HepG2 (cell line): Measurements from ENCODE around the gene SOX13. TPM values are rescaled to one million over a fixed set of nuclear protein-coding genes. Genes with fewer than 3 reads are reported as not detected.
A peak's percentile ranks its signal among the peaks of the same experiment; 100 is the strongest.

Experiments
- ARNTL ChIP-seq: sonication (generic); formaldehyde crosslinking; IDR thresholded peaks from 2 replicates; pipeline ENCODE4 v1.4.0; 2020; ENCODE audit warnings: mild to moderate bottlenecking, missing genetic modification reagents
- ATM ChIP-seq: fragments of 450-650 bp; IDR thresholded peaks from 2 replicates; pipeline ENCODE4 v1.7.1; 2017; ENCODE audit warnings: mild to moderate bottlenecking, borderline replicate concordance
- CREB1 ChIP-seq, 2 experiments: fragments of 450-650 bp in 1 of 2; IDR thresholded peaks; 2 replicates each; pipeline ENCODE4 v1.6.1; 2016 to 2017; ENCODE audit warnings: control low read depth in 1 of 2, mild to moderate bottlenecking in 1 of 2, missing compliant biosample characterization in 1 of 2, missing genetic modification characterization in 1 of 2
- CREM ChIP-seq, 2 experiments: sonication (generic) in 1 of 2; formaldehyde crosslinking in 1 of 2; IDR thresholded peaks; 2 replicates each; pipeline versions ENCODE4 v1.4.0 to v1.6.1; 2016 to 2020; ENCODE audit warnings: antibody characterized with exemption in 1 of 2, mild to moderate bottlenecking in 1 of 2, missing genetic modification reagents in 1 of 2
- ERF ChIP-seq: IDR thresholded peaks from 2 replicates; pipeline ENCODE4 v1.6.1; 2018; ENCODE audit warnings: missing biosample characterization, missing genetic modification reagents
- FOSL2 ChIP-seq: sonication (generic); formaldehyde crosslinking; IDR thresholded peaks from 2 replicates; pipeline ENCODE4 v1.4.0; 2020; ENCODE audit warnings: missing genetic modification reagents
- FOXM1 ChIP-seq: sonication (generic); formaldehyde crosslinking; IDR thresholded peaks from 2 replicates; pipeline ENCODE4 v1.5.0; 2020; ENCODE audit warnings: missing genetic modification reagents
- MLX ChIP-seq: IDR thresholded peaks from 2 replicates; pipeline ENCODE4 v1.6.1; 2016
- NCOR1 ChIP-seq: fragments of 200-600 bp; sonication (generic); IDR thresholded peaks from 2 replicates; pipeline ENCODE4 v1.7.0; 2017; ENCODE audit warnings: antibody characterized with exemption, low read length, borderline replicate concordance
- NR2F6 ChIP-seq, 2 experiments: IDR thresholded peaks; 2 replicates each; pipeline ENCODE4 v1.6.1; 2016; ENCODE audit warnings: antibody characterized with exemption in 1 of 2, mild to moderate bottlenecking in 1 of 2
- PAX8 ChIP-seq: sonication (generic); formaldehyde crosslinking; IDR thresholded peaks from 2 replicates; pipeline ENCODE4 v1.8.0; 2022; ENCODE audit warnings: mild to moderate bottlenecking, missing genetic modification reagents, borderline replicate concordance
- SETDB1 ChIP-seq: sonication (generic); formaldehyde crosslinking; IDR thresholded peaks from 2 replicates; pipeline ENCODE4 v1.5.1; 2020; ENCODE audit warnings: missing genetic modification reagents, mild to moderate bottlenecking, borderline replicate concordance
- YEATS2 ChIP-seq: sonication (generic); formaldehyde crosslinking; IDR thresholded peaks from 2 replicates; pipeline ENCODE4 v1.4.0; 2020; ENCODE audit warnings: missing genetic modification reagents, borderline replicate concordance
- YEATS4 ChIP-seq: sonication (generic); formaldehyde crosslinking; IDR thresholded peaks from 2 replicates; pipeline ENCODE4 v1.4.0; 2020; ENCODE audit warnings: missing genetic modification reagents, borderline replicate concordance
- ZBTB34 ChIP-seq: sonication (generic); formaldehyde crosslinking; IDR thresholded peaks from 2 replicates; pipeline ENCODE4 v1.8.0; 2022; ENCODE audit warnings: mild to moderate bottlenecking, missing genetic modification reagents
- ZNF256 ChIP-seq: sonication (generic); formaldehyde crosslinking; conservative IDR thresholded peaks from 2 replicates; pipeline ENCODE4 v1.4.0; 2020; ENCODE audit warnings: missing genetic modification reagents
- ZNF34 ChIP-seq: sonication (generic); formaldehyde crosslinking; IDR thresholded peaks from 2 replicates; pipeline ENCODE4 v1.4.0; 2020; ENCODE audit warnings: mild to moderate bottlenecking, missing genetic modification reagents, borderline replicate concordance
- ZNF614 ChIP-seq: IDR thresholded peaks from 2 replicates; pipeline ENCODE4 v1.6.1; 2018; ENCODE audit warnings: missing biosample characterization, missing genetic modification reagents, inconsistent platforms, borderline replicate concordance
- ZNF687 ChIP-seq: sonication (generic); formaldehyde crosslinking; IDR thresholded peaks from 2 replicates; pipeline ENCODE4 v1.5.1; 2020; ENCODE audit warnings: mild to moderate bottlenecking, missing genetic modification reagents, moderate library complexity
- ZNF749 ChIP-seq: sonication (generic); formaldehyde crosslinking; IDR thresholded peaks from 2 replicates; pipeline ENCODE4 v1.8.0; 2022; ENCODE audit warnings: mild to moderate bottlenecking, missing genetic modification reagents, moderate library complexity, borderline replicate concordance
- ZNF772 ChIP-seq: sonication (generic); formaldehyde crosslinking; IDR thresholded peaks from 2 replicates; pipeline ENCODE4 v1.5.0; 2020; ENCODE audit warnings: mild to moderate bottlenecking, missing genetic modification reagents
- ZNF773 ChIP-seq: sonication (generic); formaldehyde crosslinking; IDR thresholded peaks from 2 replicates; pipeline ENCODE4 v1.4.0; 2020; ENCODE audit warnings: missing genetic modification reagents, borderline replicate concordance
- ZNF891 ChIP-seq: sonication (generic); formaldehyde crosslinking; IDR thresholded peaks from 2 replicates; pipeline ENCODE4 v1.5.0; 2020; ENCODE audit warnings: mild to moderate bottlenecking, missing genetic modification reagents
- polyA plus RNA-seq, 8 experiments: library from polyadenylated mRNA; depleted of rRNA in 3 of 8; stranded (reverse) in 7 of 8; unstranded in 1 of 8; fragments of >200 nt; fragmentation: Illumina TruSeq in 4 of 8; extraction: Trizol in 4 of 8; gene quantifications; 2 replicates each; pipeline versions ENCODE4 v1.2.1 to v1.2.3, GENCODE V29; 2011 to 2016; ENCODE audit warnings: low read depth in 4 of 8, missing spikeins in 1 of 8, mixed read lengths in 1 of 8; ENCODE audit not compliant: insufficient read depth in 1 of 8
- total RNA-seq, 5 experiments: library from RNA; depleted of rRNA; stranded (reverse); fragments of >200 nt; fragmentation: Illumina TruSeq; extraction: Trizol; gene quantifications; 2 replicates each; pipeline ENCODE4 v1.2.3, GENCODE V29; 2016; ENCODE audit warnings: low read depth in 1 of 5

SOX13 gene
- total and polyA plus RNA-seq, 2 of the 13 experiments (the other 11 are each of a cell fraction or from before 2014, with no cell fraction given) = 13.3 to 15.8 TPM

GRCh38 chr1:204142032-204142974 lies 69.4 kb downstream of the SOX13 start (continued):
- no peak for TF ChIP-seq ZNF687
- TF ChIP-seq ERF (CRISPR knock-in tag) = no peak
- peak; percentile 34; the same call in 1 of the 2 replicates for TF ChIP-seq MLX
- no peak for TF ChIP-seq ZNF256 (CRISPR knock-in tag)
- no peak for TF ChIP-seq YEATS2 (CRISPR knock-in tag)
- no peak for TF ChIP-seq ZNF749 (CRISPR knock-in tag)
- TF ChIP-seq ZNF614 (CRISPR knock-in tag) = no peak
- peak; percentile 34; the same call in 1 of the 2 replicates for TF ChIP-seq NR2F6 (IDR thresholded peaks at IDR 0.05)
- no peak for TF ChIP-seq NR2F6 (CRISPR knock-in tag; IDR thresholded peaks at IDR 0.05)
- no peak for TF ChIP-seq CREB1 (IDR thresholded peaks at IDR 0.05)
- peak; percentile 35; the same call in 1 of the 2 replicates for TF ChIP-seq CREB1 (CRISPR knock-in tag; IDR thresholded peaks at IDR 0.05)
- TF ChIP-seq ZNF773 (CRISPR knock-in tag) = no peak
- no peak for TF ChIP-seq ZNF34 (CRISPR knock-in tag)
- peak; percentile 53; the same call in 1 of the 2 replicates for TF ChIP-seq CREM (IDR thresholded peaks at IDR 0.05)
- no peak for TF ChIP-seq CREM (CRISPR knock-in tag; IDR thresholded peaks at IDR 0.05)
- TF ChIP-seq ZBTB34 (CRISPR knock-in tag) = 0 out of 2 replicates have a peak, but pooled peaks have one; percentile 30
- no peak for TF ChIP-seq SETDB1 (CRISPR knock-in tag)
- 0 out of 2 replicates have a peak, but pooled peaks have one; percentile 12 for TF ChIP-seq FOSL2 (CRISPR knock-in tag)
- TF ChIP-seq ATM = no peak
- peak; percentile 76 for TF ChIP-seq NCOR1
- TF ChIP-seq YEATS4 (CRISPR knock-in tag) = 0 out of 2 replicates have a peak, but pooled peaks have one; percentile 18
- TF ChIP-seq ZNF772 (CRISPR knock-in tag) = no peak
- TF ChIP-seq PAX8 (CRISPR knock-in tag) = no peak
- TF ChIP-seq ZNF891 (CRISPR knock-in tag) = no peak
- no peak for TF ChIP-seq FOXM1 (CRISPR knock-in tag)
- no peak for TF ChIP-seq ARNTL (CRISPR knock-in tag)
